Measurements from ENCODE around the gene CADPS2. TPM values are rescaled to one million over a fixed set of nuclear protein-coding genes. Genes with fewer than 3 reads are reported as not detected.

The CADPS2 gene
- total RNA-seq, 2 donors from 2014 or later, result 4.3 to 11.7 TPM

GRCh38 chr7:122827763-122828162 is 58.5 kb downstream of the CADPS2 start:
- Histone ChIP-seq H3K9ac (ENCODE audit: extremely low read depth, low read length, poor library complexity, severe bottlenecking) (no peak overlapping the region), H3K4me1 (ENCODE audit: control insufficient read depth, insufficient read depth, low read length) (no peaks in the 10 kb centered on the region), H3K27ac (ENCODE audit: low read depth, low read length) (no peak overlapping the region), H3K9me3 (ENCODE audit: control insufficient read depth, low read length) (no peaks in the 10 kb centered on the region), H3K4me3 (ENCODE audit: low read length) (no peak overlapping the region), H3K27me3 (ENCODE audit: control insufficient read depth, insufficient read depth, low read length, poor library complexity, severe bottlenecking) (no peaks in the 10 kb centered on the region), H3K36me3 (ENCODE audit: control insufficient read depth, insufficient read depth, low read length) (no peaks in the 10 kb centered on the region)
- Mint-ChIP-seq H3K9me3 (no peaks in the 10 kb centered on the region), H3K4me3 (no peak overlapping the region), H3K4me1 (no peaks in the 10 kb centered on the region), H3K27ac (no peak overlapping the region), H3K36me3 (ENCODE audit: low read depth) (no peaks in the 10 kb centered on the region), H3K27me3 (ENCODE audit: insufficient read depth) (no peaks in the 10 kb centered on the region)
- DNase-seq, result no peak
- no peak for TF ChIP-seq CTCF (conservative IDR thresholded peaks at IDR 0.05)

- Mint-ChIP-seq H3K36me3 (ENCODE audit: low read depth) (peaks cover 11% of the 10 kb centered on the region), H3K4me1 (no peaks in the 10 kb centered on the region), H3K9me3 (peaks cover 26% of the 10 kb centered on the region), H3K27me3 (ENCODE audit: insufficient read depth) (no peaks in the 10 kb centered on the region), H3K27ac (no peak overlapping the region), H3K4me3 (no peak overlapping the region)
- DNase-seq, result no peak
- H3K9me3 ChIP-seq (ENCODE audit: control insufficient read depth, low read length), result no peaks in the 10 kb centered on the region
- 86 to 100% methylated on average over 1 to 3 of the region's 3 CpGs for WGBS, 2 experiments (ENCODE audit: insufficient coverage in 1 of 2, insufficient read length in 1 of 2)
- TF ChIP-seq CTCF (conservative IDR thresholded peaks at IDR 0.05), result no peak
- H3K27me3 ChIP-seq (ENCODE audit: control insufficient read depth, insufficient read depth, low read length, poor library complexity, severe bottlenecking), result no peaks in the 10 kb centered on the region
- H3K4me3 ChIP-seq (ENCODE audit: low read length), result no peak overlapping the region
- H3K4me1 ChIP-seq (ENCODE audit: control insufficient read depth, insufficient read depth, low read length), result no peaks in the 10 kb centered on the region
- no peak overlapping the region for H3K9ac ChIP-seq (ENCODE audit: extremely low read depth, low read length, poor library complexity, severe bottlenecking)
- H3K36me3 ChIP-seq (ENCODE audit: control insufficient read depth, insufficient read depth, low read length), result no peaks in the 10 kb centered on the region
- no peak overlapping the region for H3K27ac ChIP-seq (ENCODE audit: low read depth, low read length)
Measured at GRCh38 chr7:122813845-122814244, 72.4 kb downstream of the CADPS2 start.

DNA sequence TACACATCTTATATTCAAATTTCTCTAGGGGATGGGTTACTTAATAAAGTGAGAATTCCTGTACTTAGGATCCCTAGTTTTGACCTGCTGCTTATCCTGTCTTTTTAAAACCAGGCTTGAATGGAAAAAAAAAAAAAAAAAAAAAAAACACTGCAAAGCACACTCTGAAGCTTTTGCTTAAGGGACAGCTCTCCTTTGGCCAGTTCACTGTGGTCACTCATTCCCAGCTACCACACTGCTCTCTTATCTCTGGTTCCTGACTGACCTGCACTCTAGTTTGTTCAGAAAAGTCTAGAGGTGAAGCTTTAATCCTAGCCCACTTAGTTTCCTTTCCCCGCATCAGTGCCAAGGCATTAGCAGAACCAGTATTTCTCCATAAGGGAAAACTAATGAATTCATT is 82.4 kb downstream of the CADPS2 start:
- Mint-ChIP-seq H3K27ac (peak overlapping the region; percentile 14), H3K4me1 (peaks cover 18% of the 10 kb centered on the region), H3K4me3 (no peak overlapping the region), H3K36me3 (ENCODE audit: low read depth) (no peaks in the 10 kb centered on the region), H3K27me3 (ENCODE audit: insufficient read depth) (no peaks in the 10 kb centered on the region), H3K9me3 (no peaks in the 10 kb centered on the region)
- TF ChIP-seq CTCF (conservative IDR thresholded peaks at IDR 0.05), result no peak
- Histone ChIP-seq H3K9ac (ENCODE audit: extremely low read depth, low read length, poor library complexity, severe bottlenecking) (no peak overlapping the region), H3K4me1 (ENCODE audit: control insufficient read depth, insufficient read depth, low read length) (no peaks in the 10 kb centered on the region), H3K9me3 (ENCODE audit: control insufficient read depth, low read length) (no peaks in the 10 kb centered on the region), H3K36me3 (ENCODE audit: control insufficient read depth, insufficient read depth, low read length) (no peaks in the 10 kb centered on the region), H3K27ac (ENCODE audit: low read depth, low read length) (no peak overlapping the region), H3K27me3 (ENCODE audit: control insufficient read depth, insufficient read depth, low read length, poor library complexity, severe bottlenecking) (no peaks in the 10 kb centered on the region), H3K4me3 (ENCODE audit: low read length) (no peak overlapping the region)
- no peak for DNase-seq
- 94% methylated on average over 1 of the region's 1 CpG; no CpG with 5 or more reads in 1 of the 2 experiments for WGBS, 2 experiments (ENCODE audit: insufficient coverage in 1 of 2, insufficient read length in 1 of 2)
